Measurements from ENCODE around the gene ICAM5.

The ICAM5 gene

DNA sequence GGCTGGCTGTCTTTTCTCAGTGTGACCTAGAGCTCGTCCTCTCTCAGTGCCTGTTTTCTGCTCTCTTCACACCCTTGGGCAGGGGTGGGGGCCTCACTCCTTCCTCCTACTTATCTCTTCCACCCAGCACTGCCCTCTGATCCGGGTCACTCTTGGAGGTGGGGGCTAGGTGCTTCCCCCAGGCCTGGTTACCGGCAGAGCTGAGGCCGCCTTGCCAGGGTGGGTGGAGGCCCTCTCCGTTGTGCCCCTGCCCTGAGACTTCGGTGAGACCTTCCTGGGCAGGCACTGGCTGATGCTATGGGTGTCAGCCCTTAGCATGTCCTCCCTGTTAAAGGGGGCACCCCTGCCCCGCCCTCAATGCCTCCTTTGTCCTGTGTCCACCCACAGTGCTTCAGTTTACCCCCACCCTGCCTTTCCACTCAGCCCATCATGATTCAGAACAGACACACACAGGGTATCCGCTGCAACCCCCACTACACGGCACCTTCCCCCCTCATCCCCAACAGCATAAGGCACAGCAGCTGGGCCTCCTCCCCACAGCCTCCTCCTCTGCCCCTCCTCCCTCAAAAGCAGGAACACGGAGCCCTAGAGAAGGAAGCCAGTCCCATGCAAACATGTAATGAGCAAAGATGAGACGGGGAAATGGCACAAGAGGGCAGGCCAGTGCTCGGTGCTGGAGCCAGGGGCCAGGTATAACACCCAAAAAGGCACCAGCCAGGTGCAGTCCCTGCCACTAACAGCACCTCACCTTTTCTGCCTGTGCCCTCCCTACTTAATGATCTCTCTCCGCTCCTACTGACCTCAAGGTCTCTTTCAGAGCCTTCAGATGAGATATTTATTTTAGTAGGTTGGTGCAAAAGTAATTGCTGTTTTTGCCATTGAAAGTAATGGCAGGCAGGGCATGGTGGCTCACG, 10.1 kb downstream of the ICAM5 start:
- DNase-seq (ENCODE audit: insufficient read length, low spot score) (no peak), FAIRE-seq (no peak)

DNA sequence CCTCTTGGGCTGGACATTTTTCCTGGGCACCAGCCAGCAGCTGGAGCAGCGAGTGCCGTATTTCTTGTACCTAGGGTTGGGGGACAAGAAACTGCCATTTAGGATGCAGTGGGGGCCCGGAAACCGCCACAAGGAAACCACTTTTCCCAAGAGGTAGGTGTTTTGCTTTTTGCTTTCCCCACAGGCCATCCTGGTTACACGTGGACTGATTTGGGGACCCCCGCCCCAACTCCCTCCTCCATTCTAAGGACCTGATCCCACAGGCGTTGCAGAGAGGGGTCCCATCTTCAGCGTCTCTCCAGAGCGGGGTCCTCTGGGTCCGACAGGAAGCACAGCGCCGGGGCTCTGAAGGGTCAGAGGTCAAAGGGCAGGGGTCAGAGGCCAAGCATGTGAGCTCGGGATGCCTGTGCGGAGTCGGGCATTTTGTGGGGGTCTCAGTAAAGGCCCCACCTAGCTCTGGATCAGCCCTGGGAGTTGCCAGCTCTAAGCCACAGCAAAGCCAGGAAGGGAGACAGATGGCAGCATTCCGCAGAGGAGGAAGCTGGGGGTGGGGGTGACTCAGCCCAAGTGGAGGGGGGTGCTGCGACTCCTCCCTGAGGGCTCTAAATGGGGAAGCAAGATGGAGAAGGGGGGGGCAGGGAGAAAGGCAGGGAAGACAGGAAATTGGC, 15.5 kb downstream of the ICAM5 start:
- TF ChIP-seq POU2F2 (IDR thresholded peaks at IDR 0.05; ENCODE audit: low read depth, low read length) (no peak), POLR2AphosphoS5 (IDR thresholded peaks at IDR 0.05; ENCODE audit: low read depth, low read length) (no peak), POLR2A (IDR thresholded peaks at IDR 0.05; ENCODE audit: low read depth, low read length) (no peak), PAX5 (IDR thresholded peaks at IDR 0.05; ENCODE audit: insufficient read depth, low read length, severe bottlenecking) (no peak), TAF1 (IDR thresholded peaks at IDR 0.05; ENCODE audit: low read depth, low read length) (no peak), SPI1 (IDR thresholded peaks at IDR 0.05; ENCODE audit: low read depth, low read length) (no peak)
- no peak for DNase-seq (ENCODE audit: insufficient read length, low spot score)
- no peak for FAIRE-seq

More for the DNA sequence above, 10.1 kb downstream of the ICAM5 start:
- TF ChIP-seq POLR2A (IDR thresholded peaks at IDR 0.05; ENCODE audit: low read depth, low read length) (no peak), TAF1 (IDR thresholded peaks at IDR 0.05; ENCODE audit: low read depth, low read length) (no peak), POU2F2 (IDR thresholded peaks at IDR 0.05; ENCODE audit: low read depth, low read length) (no peak), POLR2AphosphoS5 (IDR thresholded peaks at IDR 0.05; ENCODE audit: low read depth, low read length) (no peak), PAX5 (IDR thresholded peaks at IDR 0.05; ENCODE audit: insufficient read depth, low read length, severe bottlenecking) (no peak), SPI1 (IDR thresholded peaks at IDR 0.05; ENCODE audit: low read depth, low read length) (no peak)

GRCh38 chr19:10306327-10306726, 16.6 kb downstream of the ICAM5 start:
- FAIRE-seq = no peak
- DNase-seq (ENCODE audit: insufficient read length, low spot score) = no peak
- no peak for TF ChIP-seq POU2F2 (IDR thresholded peaks at IDR 0.05; ENCODE audit: low read depth, low read length)
- no peak for TF ChIP-seq POLR2AphosphoS5 (IDR thresholded peaks at IDR 0.05; ENCODE audit: low read depth, low read length)
- no peak for TF ChIP-seq PAX5 (IDR thresholded peaks at IDR 0.05; ENCODE audit: insufficient read depth, low read length, severe bottlenecking)
- TF ChIP-seq TAF1 (IDR thresholded peaks at IDR 0.05; ENCODE audit: low read depth, low read length) = no peak
- TF ChIP-seq SPI1 (IDR thresholded peaks at IDR 0.05; ENCODE audit: low read depth, low read length) = no peak
- TF ChIP-seq POLR2A (IDR thresholded peaks at IDR 0.05; ENCODE audit: low read depth, low read length) = no peak

- FAIRE-seq = no peak
- DNase-seq (ENCODE audit: insufficient read length, low spot score) = no peak
- TF ChIP-seq SPI1 (IDR thresholded peaks at IDR 0.05; ENCODE audit: low read depth, low read length) (no peak), TAF1 (IDR thresholded peaks at IDR 0.05; ENCODE audit: low read depth, low read length) (no peak), POLR2A (IDR thresholded peaks at IDR 0.05; ENCODE audit: low read depth, low read length) (no peak), PAX5 (IDR thresholded peaks at IDR 0.05; ENCODE audit: insufficient read depth, low read length, severe bottlenecking) (no peak)
These were observed 19.7 kb downstream of the ICAM5 start, which contains the start of gene ZGLP1 for GRCh38 chr19:10309423-10309822. TSS of gene ZGLP1 (minus strand) at chr19:10309815.

DNA sequence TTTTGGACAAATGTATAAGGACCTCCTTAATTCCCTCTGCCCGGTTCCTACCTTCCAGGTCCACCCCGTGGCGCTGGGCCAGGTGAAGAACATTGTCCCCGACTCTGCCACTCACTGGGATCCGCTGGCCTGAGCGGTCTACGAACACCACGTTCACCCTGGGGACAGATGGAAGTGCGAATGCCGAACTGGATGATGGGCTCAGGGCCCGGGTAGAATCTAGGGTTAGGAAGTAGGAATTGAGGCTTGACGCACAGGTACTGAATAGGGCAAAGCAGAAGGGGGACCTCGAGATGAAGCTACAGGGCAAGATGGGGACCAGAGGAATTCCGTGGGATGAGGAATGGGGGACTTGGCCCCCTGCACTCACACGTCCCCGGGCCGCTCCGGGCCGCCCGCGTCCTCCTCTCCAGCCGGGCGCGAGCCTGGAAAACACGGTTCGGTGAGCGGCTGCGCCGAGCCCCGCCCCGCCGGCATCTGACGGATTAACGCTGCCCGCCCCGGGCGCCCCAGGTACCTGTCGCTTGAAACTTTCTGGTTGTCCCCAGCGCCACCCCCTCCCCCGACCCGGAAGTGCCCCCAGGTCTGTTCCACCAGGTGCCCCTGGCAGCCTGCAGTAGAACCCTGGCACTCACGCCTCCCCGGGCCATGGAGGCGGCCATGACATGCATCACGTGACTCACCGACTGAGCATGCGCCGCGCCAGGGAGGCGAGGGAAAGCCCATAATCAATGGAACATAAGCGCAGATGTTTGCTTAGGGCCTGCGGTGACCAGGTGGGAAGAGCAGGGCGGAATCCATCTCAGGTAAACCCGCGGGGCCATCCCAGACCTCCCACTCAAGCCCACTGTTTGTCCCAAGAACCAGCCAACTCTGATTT, 25.8 kb downstream of the ICAM5 start, which contains the start of gene FDX2:
FDX2 (minus strand) TSS at position 681 of the 880 bp plus-strand sequence; CDS start at position 662, 19 bp downstream.
- peak; percentile 96 for FAIRE-seq
- TF ChIP-seq POLR2AphosphoS5 (IDR thresholded peaks at IDR 0.05; ENCODE audit: low read depth, low read length) = peak; percentile 96
- no peak for TF ChIP-seq SPI1 (IDR thresholded peaks at IDR 0.05; ENCODE audit: low read depth, low read length)
- TF ChIP-seq TAF1 (IDR thresholded peaks at IDR 0.05; ENCODE audit: low read depth, low read length) = peak; percentile 75
- no peak for TF ChIP-seq PAX5 (IDR thresholded peaks at IDR 0.05; ENCODE audit: insufficient read depth, low read length, severe bottlenecking)
- TF ChIP-seq POU2F2 (IDR thresholded peaks at IDR 0.05; ENCODE audit: low read depth, low read length) = peak; percentile 83
- TF ChIP-seq POLR2A (IDR thresholded peaks at IDR 0.05; ENCODE audit: low read depth, low read length) = peak; percentile 93
- DNase-seq (ENCODE audit: insufficient read length, low spot score) = peak; percentile 96

GRCh38 chr19:10316229-10317044, 26.7 kb downstream of the ICAM5 start:
- TF ChIP-seq TAF1 (IDR thresholded peaks at IDR 0.05; ENCODE audit: low read depth, low read length) (no peak), POLR2A (IDR thresholded peaks at IDR 0.05; ENCODE audit: low read depth, low read length) (no peak), SPI1 (IDR thresholded peaks at IDR 0.05; ENCODE audit: low read depth, low read length) (no peak), POU2F2 (IDR thresholded peaks at IDR 0.05; ENCODE audit: low read depth, low read length) (no peak)
- FAIRE-seq (no peak), DNase-seq (ENCODE audit: insufficient read length, low spot score) (no peak)

- no peak for DNase-seq (ENCODE audit: insufficient read length, low spot score)
- TF ChIP-seq POLR2A (IDR thresholded peaks at IDR 0.05; ENCODE audit: low read depth, low read length) (no peak), TAF1 (IDR thresholded peaks at IDR 0.05; ENCODE audit: low read depth, low read length) (no peak)
- FAIRE-seq = no peak
These were observed 27.5 kb downstream of the ICAM5 start for GRCh38 chr19:10317045-10317856.
